Right lobe of liver (tissue), 4 donors: ENCODE measurements around the gene TNFAIP3.
A peak's percentile ranks its signal among the peaks of the same experiment; 100 is the strongest.

ENCODE experiments used
- POLR2A ChIP-seq: fragments of 450-650 bp; IDR thresholded peaks from one replicate; pipeline ENCODE4 v1.6.1; 2017; ENCODE audit warnings: antibody characterized with exemption, mild to moderate bottlenecking
- TF ChIP-seq, protein P1 (sequence below), 4 donors: fragments of 200-600 bp in 3 of 4; fragments of 450-650 bp in 1 of 4; IDR thresholded peaks; one replicate each; pipeline versions ENCODE4 v1.5.1 to v1.8.0; 2016 to 2022; ENCODE audit warnings: antibody characterized with exemption in 4 of 4, mild to moderate bottlenecking in 2 of 4
- donor health status: DM: no; HTN: no; CAD: no.
- donor health status: DM: no; HTN: no; CAD: no.
- donor health status: DM: no; HTN: yes; CAD: no.

DNA sequence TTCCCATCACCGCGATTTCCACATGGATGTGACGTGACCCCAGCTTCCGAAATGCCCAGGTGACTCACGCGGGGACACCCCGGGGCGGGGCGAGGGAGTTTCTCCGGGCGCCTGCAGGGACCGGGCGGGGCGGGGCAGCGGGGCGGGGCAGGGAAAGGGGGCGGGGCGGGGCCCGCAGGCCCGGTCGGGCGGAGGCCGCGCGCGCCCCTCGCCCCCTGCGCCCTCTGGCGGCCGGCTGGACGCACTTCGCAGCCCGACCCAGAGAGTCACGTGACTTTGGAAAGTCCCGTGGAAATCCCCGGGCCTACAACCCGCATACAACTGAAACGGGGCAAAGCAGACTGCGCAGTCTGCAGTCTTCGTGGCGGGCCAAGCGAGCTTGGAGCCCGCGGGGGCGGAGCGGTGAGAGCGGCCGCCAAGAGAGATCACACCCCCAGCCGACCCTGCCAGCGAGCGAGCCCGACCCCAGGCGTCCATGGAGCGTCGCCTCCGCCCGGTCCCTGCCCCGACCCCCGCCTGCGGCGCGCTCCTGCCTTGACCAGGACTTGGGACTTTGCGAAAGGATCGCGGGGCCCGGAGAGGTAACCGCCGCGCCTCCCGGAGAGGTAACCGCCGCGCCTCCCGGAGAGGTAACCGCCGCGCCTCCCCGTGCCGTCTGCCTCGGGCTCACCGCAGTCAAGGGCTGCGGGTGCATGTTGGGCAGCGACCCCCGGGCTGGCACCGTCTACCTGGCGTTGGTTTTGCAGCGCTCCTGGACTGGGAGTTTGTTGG, at the start of gene TNFAIP3:
- TF ChIP-seq, protein P1, sequence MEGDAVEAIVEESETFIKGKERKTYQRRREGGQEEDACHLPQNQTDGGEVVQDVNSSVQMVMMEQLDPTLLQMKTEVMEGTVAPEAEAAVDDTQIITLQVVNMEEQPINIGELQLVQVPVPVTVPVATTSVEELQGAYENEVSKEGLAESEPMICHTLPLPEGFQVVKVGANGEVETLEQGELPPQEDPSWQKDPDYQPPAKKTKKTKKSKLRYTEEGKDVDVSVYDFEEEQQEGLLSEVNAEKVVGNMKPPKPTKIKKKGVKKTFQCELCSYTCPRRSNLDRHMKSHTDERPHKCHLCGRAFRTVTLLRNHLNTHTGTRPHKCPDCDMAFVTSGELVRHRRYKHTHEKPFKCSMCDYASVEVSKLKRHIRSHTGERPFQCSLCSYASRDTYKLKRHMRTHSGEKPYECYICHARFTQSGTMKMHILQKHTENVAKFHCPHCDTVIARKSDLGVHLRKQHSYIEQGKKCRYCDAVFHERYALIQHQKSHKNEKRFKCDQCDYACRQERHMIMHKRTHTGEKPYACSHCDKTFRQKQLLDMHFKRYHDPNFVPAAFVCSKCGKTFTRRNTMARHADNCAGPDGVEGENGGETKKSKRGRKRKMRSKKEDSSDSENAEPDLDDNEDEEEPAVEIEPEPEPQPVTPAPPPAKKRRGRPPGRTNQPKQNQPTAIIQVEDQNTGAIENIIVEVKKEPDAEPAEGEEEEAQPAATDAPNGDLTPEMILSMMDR (IDR thresholded peaks at IDR 0.05): peak; percentile 75 to 98 (median 85)
- peak; percentile 97 for TF ChIP-seq POLR2A
